Natural killer cell (primary cell): ENCODE results near the gene FADS6. TPM values are rescaled to one million over a fixed set of nuclear protein-coding genes. Genes with fewer than 3 reads are reported as not detected.

Experiments
- ATAC-seq, 3 donors: fragments of 150-1000 bp in 2 of 3; fragments of 200-7000 bp in 1 of 3; cut with Tn5 transposase; 1 replicate in 1 of 3; 2 replicates in 2 of 3; pipeline ENCODE4 v1.10.0; 2021; ENCODE audit warnings: mild to moderate bottlenecking in 2 of 3, moderate library complexity in 2 of 3
- DNase-seq, 2 donors: peaks; one replicate each; pipeline versions ENCODE4 v3.0.0 to v3.0.0-alpha.2; 2013 to 2021; ENCODE audit warnings: mixed read lengths in 1 of 2
- H3K27ac ChIP-seq: one replicate; pipeline ENCODE4 v1.5.1; 2013; ENCODE audit warnings: mild to moderate bottlenecking, low read length
- H3K27me3 ChIP-seq: one replicate; pipeline ENCODE4 v1.6.1; 2013; ENCODE audit warnings: low read length; ENCODE audit not compliant: control insufficient read depth, insufficient read depth
- H3K36me3 ChIP-seq: one replicate; pipeline ENCODE4 v1.6.1; 2013; ENCODE audit warnings: low read length; ENCODE audit not compliant: control insufficient read depth, insufficient read depth
- H3K4me1 ChIP-seq: one replicate; pipeline ENCODE4 v1.6.1; 2013; ENCODE audit warnings: low read length; ENCODE audit not compliant: control insufficient read depth, insufficient read depth
- H3K4me3 ChIP-seq: one replicate; pipeline ENCODE4 v1.5.1; 2013; ENCODE audit warnings: low read length
- H3K9me3 ChIP-seq: one replicate; pipeline ENCODE4 v1.6.1; 2013; ENCODE audit warnings: low read length; ENCODE audit not compliant: control insufficient read depth, insufficient read depth
- H3K27ac Mint-ChIP-seq, 2 donors: one replicate each; pipeline ENCODE4 v1.8.0; 2022; ENCODE audit warnings: mild to moderate bottlenecking in 2 of 2, mixed read lengths in 2 of 2, moderate library complexity in 1 of 2
- H3K27me3 Mint-ChIP-seq, 2 donors: one replicate each; pipeline ENCODE4 v1.8.0; 2022; ENCODE audit warnings: low read depth in 2 of 2, mixed read lengths in 2 of 2
- H3K36me3 Mint-ChIP-seq: one replicate; pipeline ENCODE4 v1.8.0; 2022; ENCODE audit warnings: mixed read lengths
- H3K4me1 Mint-ChIP-seq, 2 donors: one replicate each; pipeline ENCODE4 v1.8.0; 2022; ENCODE audit warnings: mixed read lengths in 2 of 2
- H3K4me3 Mint-ChIP-seq: one replicate; pipeline ENCODE4 v1.8.0; 2022; ENCODE audit warnings: mild to moderate bottlenecking, moderate library complexity, mixed read lengths
- H3K9me3 Mint-ChIP-seq, 2 donors: one replicate each; pipeline ENCODE4 v1.8.0; 2022; ENCODE audit warnings: mixed read lengths in 2 of 2
- CTCF ChIP-seq: fragments of 200-600 bp; IDR thresholded peaks from one replicate; pipeline ENCODE4 v1.8.0; 2022; ENCODE audit warnings: antibody characterized with exemption
- WGBS: methylation state at CpG from one replicate; pipeline ENCODE4 v1.1.7; 2013; ENCODE audit warnings: missing lambda C conversion rate; ENCODE audit not compliant: insufficient coverage; 5-methylcytosine and 5-hydroxymethylcytosine counted together
- intact Hi-C: fragments of 100-400 bp; cut with micrococcal nuclease; formaldehyde crosslinking; loops from one replicate; pipeline ENCODE4 v1.14.2; 2022
- total RNA-seq, 4 donors: library from RNA; stranded (reverse); fragments of 120-200 nt in 1 of 4; gene quantifications; one replicate each; pipeline versions ENCODE4 v1.2.3 to v1.2.4, GENCODE V29; 2013 to 2022

The FADS6 gene
- total RNA-seq, 3 donors from 2014 or later (not counting 1 experiment from before 2014, with no cell fraction given), result not detected

GRCh38 chr17:74928786-74929185, 35.4 kb upstream of the FADS6 start:
- no peak overlapping the region for H3K4me3 Mint-ChIP-seq
- 80% methylated on average over 6 of the region's 6 CpGs for WGBS
- peaks cover 12% of the 10 kb centered on the region for H3K4me1 ChIP-seq
- no peaks in the 10 kb centered on the region for H3K9me3 ChIP-seq
- intact Hi-C loops, result no loop called here
- no peak overlapping the region for H3K27ac Mint-ChIP-seq
- H3K27me3 ChIP-seq, result peaks cover 28% of the 10 kb centered on the region
- no peaks in the 10 kb centered on the region for H3K9me3 Mint-ChIP-seq
- H3K27ac ChIP-seq, result no peak overlapping the region
- no peak for ATAC-seq
- no peak for TF ChIP-seq CTCF
- no peaks in the 10 kb centered on the region for H3K36me3 Mint-ChIP-seq
- DNase-seq, result no peak
- peaks cover 0 to 21% of the 10 kb centered on the region in 2 donors for H3K4me1 Mint-ChIP-seq
- H3K36me3 ChIP-seq, result no peaks in the 10 kb centered on the region
- peaks cover 41 to 68% of the 10 kb centered on the region in 2 donors for H3K27me3 Mint-ChIP-seq
- no peak overlapping the region for H3K4me3 ChIP-seq

- peaks cover 23% of the 10 kb centered on the region for H3K4me1 ChIP-seq
- H3K4me3 Mint-ChIP-seq, result no peak overlapping the region
- no peaks in the 10 kb centered on the region for H3K9me3 ChIP-seq
- H3K27me3 Mint-ChIP-seq, result peaks cover 38% of the 10 kb centered on the region in 2 donors
- H3K27me3 ChIP-seq, result peaks cover 37% of the 10 kb centered on the region
- no peak overlapping the region for H3K27ac ChIP-seq
- WGBS, result 77% methylated on average over 3 of the region's 3 CpGs
- no peaks in the 10 kb centered on the region for H3K36me3 Mint-ChIP-seq
- no peak overlapping the region for H3K27ac Mint-ChIP-seq
- no peaks in the 10 kb centered on the region for H3K36me3 ChIP-seq
- intact Hi-C loops, result no loop called here
- no peak overlapping the region for H3K4me3 ChIP-seq
- no peak for TF ChIP-seq CTCF
- DNase-seq (no peak), ATAC-seq (no peak)
- peaks cover 0 to 22% of the 10 kb centered on the region in 2 donors for H3K4me1 Mint-ChIP-seq
- H3K9me3 Mint-ChIP-seq, result no peaks in the 10 kb centered on the region
Measured at GRCh38 chr17:74925242-74925641, 31.8 kb upstream of the FADS6 start.

- Histone ChIP-seq H3K27ac (no peak within 1 kb of the TSS), H3K36me3 (no peaks in the 10 kb centered on the region), H3K4me1 (peaks cover 23% of the 10 kb centered on the region), H3K9me3 (no peaks in the 10 kb centered on the region), H3K27me3 (peaks cover 37% of the 10 kb centered on the region), H3K4me3 (peak within 1 kb of the TSS; percentile 20)
- ATAC-seq, result no peak
- H3K27ac Mint-ChIP-seq, result no peak within 1 kb of the TSS
- peak within 1 kb of the TSS; percentile 73 for H3K4me3 Mint-ChIP-seq
- H3K27me3 Mint-ChIP-seq, result peaks cover 36 to 37% of the 10 kb centered on the region in 2 donors
- H3K9me3 Mint-ChIP-seq, result no peaks in the 10 kb centered on the region
- no peak for TF ChIP-seq CTCF
- WGBS, result 5% methylated on average over 51 of the region's 54 CpGs
- DNase-seq, result peak in 1 of 2 donors; percentile 43
- H3K4me1 Mint-ChIP-seq, result peaks cover 0 to 22% of the 10 kb centered on the region in 2 donors
- H3K36me3 Mint-ChIP-seq, result no peaks in the 10 kb centered on the region
- intact Hi-C loops, result loop anchor here (5.0 kb wide), 1 partner anchor 33 kb away; no protein-coding TSS in a partner anchor
Measured at GRCh38 chr17:74924250-74924948, 31.0 kb upstream of the FADS6 start, which contains the start of gene OTOP2. Gene OTOP2 (plus strand): TSS chr17:74924273. CDS start chr17:74924633, 360 bp downstream.
